Smooth muscle cell (in vitro differentiated cells): ENCODE results near the gene NMNAT3. TPM values are rescaled to one million over a fixed set of nuclear protein-coding genes. Genes with fewer than 3 reads are reported as not detected.
A peak's percentile ranks its signal among the peaks of the same experiment; 100 is the strongest.
"Not testable (repeated sequence)": the region's sequence is repeated elsewhere in the genome, so short reads cannot be mapped to it uniquely, and the experiment has no call there.

Source experiments
- DNase-seq: peaks from one replicate; lab custom pipeline; 2025; ENCODE audit not compliant: unreplicated experiment; lab: John Stamatoyannopoulos, UW
- H2AFZ ChIP-seq: fragments of 200-600 bp; sonication (generic); 2 replicates; pipeline ENCODE4 v1.6.0; 2016; ENCODE audit warnings: antibody characterized with exemption, low read depth, mild to moderate bottlenecking
- H3F3A ChIP-seq: fragments of 200-600 bp; sonication (generic); 2 replicates; pipeline ENCODE4 v1.6.0; 2017; ENCODE audit warnings: antibody characterized with exemption, low read depth
- H3K27ac ChIP-seq: fragments of 200-600 bp; sonication (generic); 2 replicates; pipeline ENCODE4 v1.5.1; 2016; ENCODE audit warnings: low read depth, mild to moderate bottlenecking
- H3K27me3 ChIP-seq: fragments of 200-600 bp; sonication (generic); 2 replicates; pipeline ENCODE4 v1.6.1; 2016; ENCODE audit warnings: low read depth, mild to moderate bottlenecking
- H3K36me3 ChIP-seq: fragments of 200-600 bp; sonication (generic); 2 replicates; pipeline ENCODE4 v1.5.1; 2016; ENCODE audit warnings: low read depth
- H3K4me1 ChIP-seq: fragments of 200-600 bp; sonication (generic); 2 replicates; pipeline ENCODE4 v1.5.1; 2016; ENCODE audit warnings: low read depth
- H3K4me2 ChIP-seq: fragments of 200-600 bp; sonication (generic); 2 replicates; pipeline ENCODE4 v1.6.0; 2016; ENCODE audit warnings: mild to moderate bottlenecking
- H3K4me3 ChIP-seq: fragments of 200-600 bp; sonication (generic); 2 replicates; pipeline ENCODE4 v1.5.1; 2016; ENCODE audit warnings: mild to moderate bottlenecking
- H3K79me2 ChIP-seq: fragments of 200-600 bp; sonication (generic); 2 replicates; pipeline ENCODE4 v1.6.0; 2016; ENCODE audit warnings: low read depth, mild to moderate bottlenecking
- H3K9ac ChIP-seq: fragments of 200-600 bp; sonication (generic); 2 replicates; pipeline ENCODE4 v1.6.0; 2016; ENCODE audit warnings: low read depth
- H3K9me3 ChIP-seq: fragments of 200-600 bp; sonication (generic); replicated peaks from 2 replicates; pipeline ENCODE4 v1.5.1; 2016; ENCODE audit warnings: low read depth
- H4K20me1 ChIP-seq: fragments of 200-600 bp; sonication (generic); 2 replicates; pipeline ENCODE4 v1.6.0; 2016; ENCODE audit warnings: low read depth
- CTCF ChIP-seq: fragments of 200-600 bp; sonication (generic); IDR thresholded peaks from 2 replicates; pipeline ENCODE4 v1.5.1; 2017; ENCODE audit warnings: borderline replicate concordance, mild to moderate bottlenecking, antibody characterized with exemption; ENCODE audit not compliant: insufficient read depth, poor library complexity, severe bottlenecking
- WGBS: methylation state at CpG from one replicate; pipeline ENCODE4 v1.1.7; 2016; ENCODE audit warnings: low lambda C conversion rate; 5-methylcytosine and 5-hydroxymethylcytosine counted together
- polyA plus RNA-seq: library from polyadenylated mRNA; unstranded; fragments of >200 nt; fragmentation: Nextera tagmentation; extraction: Ambion mirVana; gene quantifications from 2 replicates; pipeline ENCODE4 v1.2.1, GENCODE V29; 2016
- total RNA-seq: library from RNA; depleted of rRNA; stranded (reverse); fragments of >200 nt; gene quantifications from 2 replicates; pipeline ENCODE4 v1.2.3, GENCODE V29; 2014

Gene NMNAT3
- total and polyA plus RNA-seq, 2 experiments from 2014 or later: 0.18 to 0.65 TPM

- Histone ChIP-seq H3K36me3 (no peaks in the 10 kb centered on the region), H3K27me3 (no peaks in the 10 kb centered on the region), H3K4me2 (no peak overlapping the region), H4K20me1 (no peaks in the 10 kb centered on the region), H3K4me1 (no peaks in the 10 kb centered on the region), H3K27ac (no peak overlapping the region), H3K79me2 (no peaks in the 10 kb centered on the region), H3K4me3 (no peak overlapping the region), H3K9me3 (no peaks in the 10 kb centered on the region), H3K9ac (no peak overlapping the region), H2AFZ (no peak overlapping the region), H3F3A (no peaks in the 10 kb centered on the region)
- no peak for TF ChIP-seq CTCF
- DNase-seq: no peak
- 61% methylated on average over 5 of the region's 5 CpGs for WGBS
Observed at GRCh38 chr3:139601191-139601961, 76.4 kb downstream of the NMNAT3 start.

- no peaks in the 10 kb centered on the region for H3K27me3 ChIP-seq
- no peak for TF ChIP-seq CTCF
- no peak overlapping the region for H3K4me3 ChIP-seq
- DNase-seq: no peak
- no peaks in the 10 kb centered on the region for H3K9me3 ChIP-seq
- H3F3A ChIP-seq: no peaks in the 10 kb centered on the region
- H3K36me3 ChIP-seq: no peaks in the 10 kb centered on the region
- no peak overlapping the region for H3K27ac ChIP-seq
- 54% methylated on average over 1 of the region's 1 CpG for WGBS
- H3K79me2 ChIP-seq: no peaks in the 10 kb centered on the region
- no peak overlapping the region for H3K4me2 ChIP-seq
- H4K20me1 ChIP-seq: no peaks in the 10 kb centered on the region
- no peak overlapping the region for H3K9ac ChIP-seq
- no peak overlapping the region for H2AFZ ChIP-seq
- no peaks in the 10 kb centered on the region for H3K4me1 ChIP-seq
Observed at GRCh38 chr3:139597947-139598346, 79.8 kb downstream of the NMNAT3 start.

GRCh38 chr3:139591186-139591585, 86.6 kb downstream of the NMNAT3 start:
- H3K79me2 ChIP-seq: not testable (repeated sequence)

GRCh38 chr3:139588450-139588849, 89.3 kb downstream of the NMNAT3 start:
- H3K79me2 ChIP-seq: no peaks in the 10 kb centered on the region
- H2AFZ ChIP-seq: no peak overlapping the region
- no peaks in the 10 kb centered on the region for H3K4me1 ChIP-seq
- no peaks in the 10 kb centered on the region for H3F3A ChIP-seq
- WGBS: 65% methylated on average over 4 of the region's 4 CpGs
- no peak overlapping the region for H3K27ac ChIP-seq
- H3K27me3 ChIP-seq: peaks cover 10% of the 10 kb centered on the region
- DNase-seq: no peak
- no peak overlapping the region for H3K9ac ChIP-seq
- H3K36me3 ChIP-seq: no peaks in the 10 kb centered on the region
- no peaks in the 10 kb centered on the region for H4K20me1 ChIP-seq
- H3K4me2 ChIP-seq: no peak overlapping the region
- peak; percentile 7 for TF ChIP-seq CTCF
- no peak overlapping the region for H3K4me3 ChIP-seq
- no peaks in the 10 kb centered on the region for H3K9me3 ChIP-seq

More at GRCh38 chr3:139591186-139591585, 86.6 kb downstream of the NMNAT3 start:
- H3K4me3 ChIP-seq, H3K27ac ChIP-seq, H4K20me1 ChIP-seq, H2AFZ ChIP-seq, H3K27me3 ChIP-seq, H3K9ac ChIP-seq, H3K4me2 ChIP-seq, H3F3A ChIP-seq, H3K4me1 ChIP-seq, H3K9me3 ChIP-seq, DNase-seq, H3K36me3 ChIP-seq: not testable (repeated sequence)
- WGBS: 74% methylated on average over 21 of the region's 22 CpGs
